Left forelimb (tissue), 1 donor: ENCODE measurements around the gene C2.
"Not testable (repeated sequence)": the region's sequence is repeated elsewhere in the genome, so short reads cannot be mapped to it uniquely, and the experiment has no call there.

ENCODE experiments used
- DNase-seq: peaks from one replicate; pipeline ENCODE4 v3.0.0-alpha.2; 2018; ENCODE audit warnings: low spot score

C2 gene

DNA sequence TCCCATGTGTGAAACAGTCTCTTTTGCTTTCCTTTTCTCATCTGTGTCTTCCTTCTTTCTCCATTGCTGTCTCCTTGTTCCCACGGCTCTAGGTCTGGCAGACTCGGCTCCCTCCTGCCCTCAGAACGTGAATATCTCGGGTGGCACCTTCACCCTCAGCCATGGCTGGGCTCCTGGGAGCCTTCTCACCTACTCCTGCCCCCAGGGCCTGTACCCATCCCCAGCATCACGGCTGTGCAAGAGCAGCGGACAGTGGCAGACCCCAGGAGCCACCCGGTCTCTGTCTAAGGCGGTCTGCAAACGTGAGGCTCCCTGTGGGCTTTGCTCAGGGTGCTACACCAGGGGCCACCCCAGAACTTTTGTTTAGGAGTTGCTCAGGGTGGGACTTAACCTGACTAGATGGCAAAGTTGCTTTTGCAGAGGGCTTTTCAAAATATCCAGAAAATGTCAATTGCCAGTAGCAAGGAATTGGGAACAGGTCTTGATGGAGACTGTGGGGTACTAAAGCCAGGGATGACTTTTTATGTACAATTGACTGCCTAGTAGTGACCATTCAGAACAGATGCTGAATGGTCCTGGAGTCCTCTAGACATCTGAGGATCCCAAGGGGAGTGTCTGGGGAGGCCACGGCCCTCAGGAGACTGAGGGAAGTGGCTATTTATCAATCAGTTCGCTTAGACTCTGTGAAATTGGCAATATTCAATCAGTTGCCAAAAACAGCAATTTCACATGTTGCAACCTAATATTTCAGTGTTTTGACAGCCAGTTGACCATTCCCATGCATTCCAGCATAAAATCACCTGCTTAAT lies 550 bp downstream of the C2 start:
- DNase-seq, result no peak

- DNase-seq, result no peak
These were observed 1.1 kb downstream of the C2 start for GRCh38 chr6:31928672-31928939.

DNA sequence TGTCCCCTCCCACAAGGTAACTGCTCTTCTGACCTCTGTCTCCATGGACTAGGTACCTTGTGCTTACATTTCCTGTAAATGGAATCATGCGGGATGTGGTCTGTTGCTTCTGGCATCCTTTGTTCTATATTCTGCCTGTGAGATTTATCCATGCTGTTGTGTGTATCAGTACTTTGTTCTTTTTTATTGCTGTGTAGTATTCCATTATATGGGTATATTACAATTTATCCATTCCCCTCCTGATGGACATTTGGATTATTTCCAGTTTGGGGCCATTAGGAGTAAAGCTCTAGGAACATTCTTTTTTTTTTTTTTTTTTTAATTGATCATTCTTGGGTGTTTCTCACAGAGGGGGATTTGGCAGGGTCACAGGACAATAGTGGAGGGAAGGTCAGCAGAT lies 3.4 kb downstream of the C2 start:
- no peak for DNase-seq

GRCh38 chr6:31932137-31932536 lies 4.6 kb downstream of the C2 start:
- not testable (repeated sequence) for DNase-seq

DNA sequence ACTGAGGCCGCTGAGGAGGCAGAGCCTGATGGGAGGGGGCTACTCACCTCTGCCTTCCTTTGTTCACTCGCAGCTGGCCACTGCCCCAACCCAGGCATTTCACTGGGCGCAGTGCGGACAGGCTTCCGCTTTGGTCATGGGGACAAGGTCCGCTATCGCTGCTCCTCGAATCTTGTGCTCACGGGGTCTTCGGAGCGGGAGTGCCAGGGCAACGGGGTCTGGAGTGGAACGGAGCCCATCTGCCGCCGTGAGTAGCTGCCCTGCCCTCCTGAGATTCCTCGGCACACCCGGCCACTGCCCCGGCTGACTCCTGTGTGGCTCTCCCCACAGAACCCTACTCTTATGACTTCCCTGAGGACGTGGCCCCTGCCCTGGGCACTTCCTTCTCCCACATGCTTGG lies 6.0 kb downstream of the C2 start:
- no peak for DNase-seq

DNA sequence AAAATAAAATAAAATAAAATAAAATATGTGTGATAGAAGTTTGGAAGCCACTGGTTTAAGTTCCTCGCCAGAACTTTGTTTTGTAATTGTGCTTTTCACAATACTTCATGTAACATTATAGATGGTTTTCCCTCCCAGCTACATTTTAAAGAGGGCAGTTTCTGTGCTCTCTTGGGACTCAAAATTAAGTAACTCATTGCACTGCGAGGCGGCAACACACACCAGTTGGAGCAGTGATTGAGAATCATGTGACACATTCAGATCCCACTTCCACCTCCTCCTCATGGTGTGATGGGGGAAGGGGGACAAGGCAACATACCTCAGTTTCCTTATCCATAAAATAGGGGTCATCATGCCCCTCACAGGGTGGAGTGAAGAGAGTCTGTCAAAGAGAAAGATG lies 7.5 kb downstream of the C2 start:
- no peak for DNase-seq

GRCh38 chr6:31935823-31936222 lies 8.3 kb downstream of the C2 start:
- DNase-seq, result no peak

GRCh38 chr6:31940256-31940664 lies 12.7 kb downstream of the C2 start:
- no peak for DNase-seq

GRCh38 chr6:31943742-31944141 lies 16.2 kb downstream of the C2 start:
- DNase-seq, result no peak

- DNase-seq, result no peak
These were observed 17.6 kb downstream of the C2 start for GRCh38 chr6:31945154-31945506.

GRCh38 chr6:31945507-31946369 lies 18.2 kb downstream of the C2 start, which contains the start of gene CFB:
Gene CFB (plus strand): TSS chr6:31946095. CDS start chr6:31946222, 127 bp downstream.
- no peak for DNase-seq

DNA sequence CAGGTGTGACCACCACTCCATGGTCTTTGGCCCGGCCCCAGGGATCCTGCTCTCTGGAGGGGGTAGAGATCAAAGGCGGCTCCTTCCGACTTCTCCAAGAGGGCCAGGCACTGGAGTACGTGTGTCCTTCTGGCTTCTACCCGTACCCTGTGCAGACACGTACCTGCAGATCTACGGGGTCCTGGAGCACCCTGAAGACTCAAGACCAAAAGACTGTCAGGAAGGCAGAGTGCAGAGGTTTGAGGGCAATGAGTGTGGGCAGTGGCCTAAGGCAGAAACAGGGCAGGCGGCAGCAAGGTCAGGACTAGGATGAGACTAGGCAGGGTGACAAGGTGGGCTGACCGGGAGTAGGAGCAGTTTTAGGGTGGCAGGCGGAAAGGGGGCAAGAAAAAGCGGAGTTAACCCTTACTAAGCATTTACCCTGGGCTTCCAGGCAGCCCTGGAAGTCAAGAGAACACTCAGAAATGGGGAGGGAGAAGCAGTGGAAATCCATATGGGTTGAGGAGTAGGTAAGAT lies 18.9 kb downstream of the C2 start:
- no peak for DNase-seq

DNA sequence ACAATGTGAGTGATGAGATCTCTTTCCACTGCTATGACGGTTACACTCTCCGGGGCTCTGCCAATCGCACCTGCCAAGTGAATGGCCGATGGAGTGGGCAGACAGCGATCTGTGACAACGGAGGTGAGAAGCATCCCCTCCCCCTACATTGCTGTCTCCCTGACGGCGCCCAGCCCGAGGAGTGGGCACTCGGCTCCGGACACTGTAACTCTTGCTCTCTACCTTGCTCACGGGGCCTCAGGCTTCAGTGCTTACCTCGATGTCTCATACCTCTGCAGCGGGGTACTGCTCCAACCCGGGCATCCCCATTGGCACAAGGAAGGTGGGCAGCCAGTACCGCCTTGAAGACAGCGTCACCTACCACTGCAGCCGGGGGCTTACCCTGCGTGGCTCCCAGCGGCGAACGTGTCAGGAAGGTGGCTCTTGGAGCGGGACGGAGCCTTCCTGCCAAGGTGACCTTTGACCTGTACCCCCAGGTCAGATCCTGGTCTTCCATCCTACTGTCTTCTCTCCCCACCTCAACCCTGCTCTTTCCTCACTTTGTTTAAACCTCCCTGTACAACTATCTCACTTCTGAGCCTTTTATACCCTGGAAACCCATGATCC lies 19.7 kb downstream of the C2 start:
- DNase-seq, result no peak

DNA sequence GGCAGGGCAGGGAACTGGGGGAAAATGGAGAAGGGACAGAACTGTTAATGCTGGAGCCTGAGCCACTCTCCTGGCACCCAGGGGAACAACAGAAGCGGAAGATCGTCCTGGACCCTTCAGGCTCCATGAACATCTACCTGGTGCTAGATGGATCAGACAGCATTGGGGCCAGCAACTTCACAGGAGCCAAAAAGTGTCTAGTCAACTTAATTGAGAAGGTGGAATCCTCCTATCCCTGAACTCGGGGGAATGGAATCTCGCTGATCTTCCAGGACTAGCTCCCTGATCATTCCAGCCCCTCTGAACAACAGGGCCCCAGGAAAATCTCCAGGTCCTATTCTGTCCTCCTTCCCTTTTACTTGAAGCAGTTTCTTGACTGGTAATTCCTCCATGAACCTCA lies 20.3 kb downstream of the C2 start:
- DNase-seq, result no peak

GRCh38 chr6:31948306-31948705 lies 20.8 kb downstream of the C2 start:
- DNase-seq, result no peak

- no peak for DNase-seq
These were observed 21.4 kb downstream of the C2 start for GRCh38 chr6:31948753-31949413.

- DNase-seq, result no peak
These were observed 22.5 kb downstream of the C2 start for GRCh38 chr6:31949926-31950548.

- DNase-seq, result no peak
These were observed 24.8 kb downstream of the C2 start for GRCh38 chr6:31952140-31952805.

DNA sequence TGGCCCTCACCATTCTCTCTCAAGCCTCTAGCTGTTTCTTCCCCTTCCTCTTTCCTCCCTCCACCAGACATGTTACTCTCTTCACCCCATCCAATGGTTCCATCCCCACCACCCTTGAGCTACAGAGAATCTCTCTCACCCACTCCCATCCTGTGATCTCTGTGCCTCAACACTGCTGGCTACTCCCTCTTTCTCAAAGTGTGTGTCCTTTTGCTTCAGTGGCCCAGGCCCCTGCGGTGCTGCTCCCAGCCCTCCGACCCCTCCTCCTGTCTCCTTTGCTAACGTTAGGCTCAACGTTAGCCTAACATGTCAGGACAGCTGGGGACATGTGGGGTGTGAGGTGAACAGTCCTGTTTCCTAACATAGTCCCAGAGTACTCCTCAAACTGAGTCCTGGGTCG lies 25.4 kb downstream of the C2 start:
- no peak for DNase-seq

DNA sequence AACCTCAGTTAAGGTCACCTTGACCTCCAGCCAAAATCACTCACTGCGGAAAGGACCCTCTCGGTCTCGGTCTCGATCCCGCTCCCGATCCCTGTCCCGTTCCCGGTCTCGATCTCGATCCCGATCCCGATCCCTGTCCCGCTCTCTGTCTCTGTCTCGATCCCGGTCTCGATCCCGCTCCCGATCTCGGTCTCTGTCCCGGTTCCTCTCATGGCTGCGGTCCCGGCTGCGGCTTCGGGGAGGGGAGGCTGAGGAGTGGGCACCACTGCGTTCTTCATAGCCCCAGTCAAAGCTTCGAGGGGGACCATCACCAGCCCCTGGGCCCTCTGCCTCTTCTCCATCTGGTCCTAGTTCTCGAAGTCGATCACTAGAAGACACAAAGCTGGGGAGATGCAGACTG lies 27.0 kb downstream of the C2 start:
- DNase-seq, result no peak

GRCh38 chr6:31956796-31957195 lies 29.3 kb downstream of the C2 start:
- DNase-seq, result no peak

DNA sequence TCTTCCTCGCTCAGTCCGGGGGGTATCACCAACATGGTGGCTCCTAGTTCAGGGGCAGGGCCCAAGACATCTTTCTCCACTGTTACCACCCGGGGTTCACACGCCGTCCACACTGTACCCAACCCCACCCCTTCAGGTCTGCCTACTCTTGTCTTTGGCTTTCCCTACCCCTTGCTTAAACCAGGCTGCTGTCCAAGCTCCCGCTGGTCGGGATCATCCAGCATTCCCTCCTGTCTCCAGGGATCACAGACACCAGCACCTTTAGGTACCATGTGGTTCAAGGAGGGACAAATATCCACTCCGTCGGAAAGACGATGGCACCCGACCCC lies 30.9 kb downstream of the C2 start:
- DNase-seq, result no peak
